ENCODE results near the gene MYO6. TPM values are rescaled to one million over a fixed set of nuclear protein-coding genes. Genes with fewer than 3 reads are reported as not detected.

MYO6 gene
- total RNA-seq, 4 donors from 2014 or later: 22.1 to 27.7 (median 25.5) TPM

GRCh38 chr6:75812560-75812959, 63.5 kb downstream of the MYO6 start:
- no peak for TF ChIP-seq CTCF (IDR thresholded peaks at IDR 0.05; ENCODE audit: low read depth)

GRCh38 chr6:75813476-75814250, 64.6 kb downstream of the MYO6 start:
- TF ChIP-seq CTCF (IDR thresholded peaks at IDR 0.05; ENCODE audit: low read depth): no peak

DNA sequence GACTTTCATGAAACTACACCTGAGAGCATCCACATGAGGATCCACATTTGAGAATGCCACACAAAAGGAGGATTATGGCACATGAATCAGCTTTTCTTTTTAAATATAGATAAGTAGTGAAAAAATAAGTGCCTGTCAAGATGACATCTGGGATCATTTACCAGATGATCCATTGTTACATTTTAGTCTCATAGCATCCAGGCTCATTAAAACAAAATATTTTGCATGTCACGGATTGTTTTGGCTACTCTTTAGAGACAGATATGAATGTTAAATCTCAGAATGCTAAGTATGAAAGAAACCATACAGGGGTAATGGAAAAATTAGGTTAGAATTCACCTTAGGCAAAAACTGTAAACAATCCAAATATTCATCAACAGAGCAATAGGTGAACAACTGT, 66.7 kb downstream of the MYO6 start:
- no peak for TF ChIP-seq CTCF (IDR thresholded peaks at IDR 0.05; ENCODE audit: low read depth)

- no peak for TF ChIP-seq CTCF (IDR thresholded peaks at IDR 0.05; ENCODE audit: low read depth)
Observed at GRCh38 chr6:75818098-75818855, 69.2 kb downstream of the MYO6 start.

DNA sequence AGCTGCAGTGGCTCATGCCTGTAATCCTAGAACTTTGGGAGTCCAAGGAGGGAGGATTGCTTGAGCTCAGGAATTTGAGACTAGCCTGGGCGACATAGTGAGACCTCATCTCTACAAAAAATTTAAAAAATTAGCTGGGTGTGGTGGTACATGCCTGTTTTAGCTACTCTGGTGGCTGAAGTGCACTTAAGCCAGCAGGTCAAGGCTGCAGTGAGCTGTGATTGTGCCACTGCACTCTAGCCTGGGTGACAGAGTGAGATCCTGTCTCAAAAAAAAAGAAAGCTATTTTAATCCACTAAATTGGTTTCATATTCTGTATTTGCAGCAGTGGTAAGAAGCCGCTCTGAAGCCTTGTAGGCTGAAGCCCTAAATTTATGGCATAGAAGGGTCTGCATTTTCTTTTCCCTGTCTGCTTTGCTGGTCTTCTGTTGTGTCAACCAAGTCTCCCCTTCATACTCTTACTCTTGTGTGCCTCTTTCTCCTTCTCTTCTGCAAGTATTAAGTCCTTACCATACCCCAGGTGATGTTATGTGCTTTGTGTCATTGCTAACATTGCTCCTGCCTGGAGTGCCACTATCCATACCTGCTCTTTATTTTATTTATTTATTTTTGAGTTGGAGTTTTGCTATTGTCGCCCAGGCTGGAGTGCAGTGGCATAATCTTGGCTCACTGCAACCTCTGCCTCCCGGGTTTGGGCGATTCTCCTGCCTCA, 70.9 kb downstream of the MYO6 start:
- TF ChIP-seq CTCF (IDR thresholded peaks at IDR 0.05; ENCODE audit: low read depth): no peak

DNA sequence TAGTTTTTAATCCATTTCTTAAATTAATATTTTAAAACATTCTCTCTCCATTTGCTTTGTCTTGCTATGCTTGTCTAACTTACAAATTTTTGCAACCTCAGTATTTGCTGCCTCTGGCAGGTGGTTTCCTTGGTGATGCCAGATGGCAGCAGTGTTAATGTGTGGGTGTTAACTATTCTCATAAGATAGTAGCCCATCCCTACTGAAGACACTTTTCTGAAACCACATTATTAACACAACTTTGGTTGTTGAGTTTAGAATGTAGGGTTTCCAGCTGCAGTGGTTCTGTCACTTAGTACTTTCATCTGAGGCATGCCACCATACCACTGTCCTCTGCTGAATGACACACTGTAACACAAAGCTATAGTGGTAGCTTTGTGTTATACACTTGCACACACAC, 75.1 kb downstream of the MYO6 start:
- no peak for TF ChIP-seq CTCF (IDR thresholded peaks at IDR 0.05; ENCODE audit: low read depth)

- TF ChIP-seq CTCF (IDR thresholded peaks at IDR 0.05; ENCODE audit: low read depth): no peak
Observed at GRCh38 chr6:75827163-75827562, 78.1 kb downstream of the MYO6 start.

Measured in subcutaneous adipose tissue (tissue), 4 donors.